Measurements from ENCODE around the gene MLLT3. TPM values are rescaled to one million over a fixed set of nuclear protein-coding genes. Genes with fewer than 3 reads are reported as not detected.

MLLT3 gene
- total RNA-seq, 1 donor from 2014 or later, result 39.1 TPM

GRCh38 chr9:20663133-20663532, 40.8 kb upstream of the MLLT3 start:
- H3K4me3 Mint-ChIP-seq, result no peak overlapping the region
- H3K9me3 Mint-ChIP-seq, result no peaks in the 10 kb centered on the region
- Histone ChIP-seq H3K4me2 (peak overlapping the region; percentile 94), H3K79me2 (ENCODE audit: low read depth) (peaks cover 98% of the 10 kb centered on the region), H3K27ac (no peak overlapping the region), H3K36me3 (no peaks in the 10 kb centered on the region), H3K9me3 (ENCODE audit: low read depth) (no peaks in the 10 kb centered on the region), H3K4me1 (peaks cover 61% of the 10 kb centered on the region), H4K20me1 (ENCODE audit: low read depth) (peaks cover 54% of the 10 kb centered on the region), H2AFZ (replicated peaks) (no peak overlapping the region), H3K4me3 (no peak overlapping the region), H3K27me3 (no peaks in the 10 kb centered on the region), H3K9ac (no peak overlapping the region), H3F3A (ENCODE audit: low read depth) (peaks cover 39% of the 10 kb centered on the region)
- TF ChIP-seq EZH2phosphoT487 (IDR thresholded peaks at IDR 0.05) (no peak), EZH2 (IDR thresholded peaks at IDR 0.05) (no peak), CTCF (IDR thresholded peaks at IDR 0.05) (no peak)
- H3K36me3 Mint-ChIP-seq, result peaks cover 4% of the 10 kb centered on the region
- no peaks in the 10 kb centered on the region for H3K27me3 Mint-ChIP-seq (ENCODE audit: insufficient read depth, low read depth)
- H3K4me1 Mint-ChIP-seq, result peaks cover 6% of the 10 kb centered on the region
- no peak for DNase-seq (ENCODE audit: low spot score)
- H3K27ac Mint-ChIP-seq, result no peak overlapping the region

DNA sequence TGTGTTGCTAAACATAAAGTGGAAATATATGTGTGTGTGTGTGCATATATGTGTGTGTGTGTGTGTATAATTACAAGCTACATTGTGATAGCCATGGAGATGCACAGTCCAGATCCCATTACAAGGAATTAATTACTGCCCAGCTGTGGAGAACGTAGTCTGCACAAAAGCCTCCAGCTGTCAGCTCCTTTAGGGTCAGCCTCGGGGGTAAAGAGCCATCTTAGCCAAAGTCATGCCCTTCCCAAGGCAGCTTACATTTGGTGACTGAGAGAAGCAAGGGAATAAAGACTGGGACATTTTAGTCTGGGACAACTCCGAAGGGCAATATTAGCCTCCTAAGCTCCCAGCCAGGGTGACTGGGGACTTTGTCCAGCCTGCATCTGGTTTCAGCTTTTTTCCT, 39.9 kb upstream of the MLLT3 start:
- Histone ChIP-seq H3K4me2 (peak overlapping the region; percentile 94), H3K4me1 (peaks cover 61% of the 10 kb centered on the region)
- TF ChIP-seq CTCF (IDR thresholded peaks at IDR 0.05), result no peak
- TF ChIP-seq EZH2phosphoT487 (IDR thresholded peaks at IDR 0.05), result no peak
- no peak for TF ChIP-seq EZH2 (IDR thresholded peaks at IDR 0.05)

DNA sequence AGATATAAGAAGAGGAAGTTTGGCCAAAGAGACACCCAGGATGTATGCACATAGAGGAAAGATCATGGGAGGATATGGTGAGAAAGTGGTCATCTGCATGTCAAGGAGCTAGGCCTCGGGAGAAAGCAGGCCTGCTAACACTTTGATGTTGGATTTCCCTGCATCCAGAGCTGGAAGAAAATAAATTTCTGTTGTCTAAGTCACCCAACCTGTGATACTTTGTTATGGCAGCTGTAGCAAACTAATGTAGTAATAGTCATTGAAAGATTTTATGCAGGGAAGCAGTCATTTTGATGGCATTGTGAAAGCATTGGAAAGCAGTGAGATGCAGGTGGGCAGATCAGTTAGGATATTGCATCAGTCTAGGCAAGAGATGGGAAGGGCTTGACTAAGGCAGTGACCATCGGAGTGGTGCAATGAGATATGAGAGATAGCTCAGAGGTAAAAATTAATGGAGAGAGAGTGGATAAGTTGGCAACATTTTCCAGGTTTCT, 37.2 kb upstream of the MLLT3 start:
- Histone ChIP-seq H3K27me3 (no peaks in the 10 kb centered on the region), H3K4me3 (peak overlapping the region; percentile 70), H3K79me2 (ENCODE audit: low read depth) (peaks cover 62% of the 10 kb centered on the region), H3K9ac (no peak overlapping the region), H2AFZ (replicated peaks) (no peak overlapping the region), H3K36me3 (no peaks in the 10 kb centered on the region), H3K4me2 (peak overlapping the region; percentile 94), H3K4me1 (peaks cover 55% of the 10 kb centered on the region), H3K27ac (no peak overlapping the region), H4K20me1 (ENCODE audit: low read depth) (peaks cover 42% of the 10 kb centered on the region), H3F3A (ENCODE audit: low read depth) (peaks cover 33% of the 10 kb centered on the region), H3K9me3 (ENCODE audit: low read depth) (no peaks in the 10 kb centered on the region)
- H3K4me3 Mint-ChIP-seq, result no peak overlapping the region
- peaks cover 3% of the 10 kb centered on the region for H3K9me3 Mint-ChIP-seq
- no peak overlapping the region for H3K27ac Mint-ChIP-seq
- TF ChIP-seq CTCF (IDR thresholded peaks at IDR 0.05) (no peak), EZH2phosphoT487 (IDR thresholded peaks at IDR 0.05) (no peak), EZH2 (IDR thresholded peaks at IDR 0.05) (no peak)
- no peak for DNase-seq (ENCODE audit: low spot score)
- no peaks in the 10 kb centered on the region for H3K36me3 Mint-ChIP-seq
- no peaks in the 10 kb centered on the region for H3K27me3 Mint-ChIP-seq (ENCODE audit: insufficient read depth, low read depth)
- H3K4me1 Mint-ChIP-seq, result peaks cover 6% of the 10 kb centered on the region

More for the DNA sequence above, 39.9 kb upstream of the MLLT3 start:
- no peak overlapping the region for H3K27ac Mint-ChIP-seq
- peak; percentile 74 for DNase-seq (ENCODE audit: low spot score)
- H3F3A ChIP-seq (ENCODE audit: low read depth), result peaks cover 39% of the 10 kb centered on the region
- no peaks in the 10 kb centered on the region for H3K36me3 ChIP-seq
- no peak overlapping the region for H3K27ac ChIP-seq
- H3K27me3 Mint-ChIP-seq (ENCODE audit: insufficient read depth, low read depth), result no peaks in the 10 kb centered on the region
- H3K9ac ChIP-seq, result no peak overlapping the region
- peaks cover 89% of the 10 kb centered on the region for H3K79me2 ChIP-seq (ENCODE audit: low read depth)
- peaks cover 4% of the 10 kb centered on the region for H3K36me3 Mint-ChIP-seq
- no peak overlapping the region for H2AFZ ChIP-seq (replicated peaks)
- H3K4me3 ChIP-seq, result peak overlapping the region; percentile 36
- no peaks in the 10 kb centered on the region for H3K9me3 Mint-ChIP-seq
- no peaks in the 10 kb centered on the region for H3K27me3 ChIP-seq
- H3K9me3 ChIP-seq (ENCODE audit: low read depth), result no peaks in the 10 kb centered on the region
- H4K20me1 ChIP-seq (ENCODE audit: low read depth), result peaks cover 49% of the 10 kb centered on the region
- peaks cover 6% of the 10 kb centered on the region for H3K4me1 Mint-ChIP-seq
- no peak overlapping the region for H3K4me3 Mint-ChIP-seq
